ENCODE results near the gene CCL5. TPM values are rescaled to one million over a fixed set of nuclear protein-coding genes. Genes with fewer than 3 reads are reported as not detected.

The CCL5 gene
- total RNA-seq, 1 donor from 2014 or later: 1.7 TPM

GRCh38 chr17:35875072-35875799 is 4.9 kb downstream of the CCL5 start:
- DNase-seq (ENCODE audit: missing footprints): no peak

GRCh38 chr17:35872196-35872980 is 7.8 kb downstream of the CCL5 start:
- ATAC-seq (no peak), DNase-seq (ENCODE audit: missing footprints) (no peak)
- intact Hi-C loops (cut with DNase I): no loop called here

More at GRCh38 chr17:35875072-35875799, 4.9 kb downstream of the CCL5 start:
- no peak for ATAC-seq
- intact Hi-C loops (cut with DNase I): no loop called here

- DNase-seq (ENCODE audit: missing footprints): no peak
- intact Hi-C loops (cut with DNase I): no loop called here
- no peak for ATAC-seq
Observed at GRCh38 chr17:35870906-35871819, 9.0 kb downstream of the CCL5 start.

- intact Hi-C loops (cut with DNase I): no loop called here
- ATAC-seq: no peak
- DNase-seq (ENCODE audit: missing footprints): no peak
Observed at GRCh38 chr17:35868737-35869136, 11.4 kb downstream of the CCL5 start, which contains the start of gene HEATR9. Gene HEATR9 (minus strand): TSS chr17:35868891. CDS start chr17:35868742, 149 bp downstream.

- intact Hi-C loops (cut with DNase I): no loop called here
- ATAC-seq (no peak), DNase-seq (ENCODE audit: missing footprints) (no peak)
Observed at GRCh38 chr17:35867574-35867973, 12.6 kb downstream of the CCL5 start.

GRCh38 chr17:35866341-35866950 is 13.7 kb downstream of the CCL5 start:
- intact Hi-C loops (cut with DNase I): no loop called here
- ATAC-seq (no peak), DNase-seq (ENCODE audit: missing footprints) (no peak)

- intact Hi-C loops (cut with DNase I): no loop called here
- ATAC-seq (no peak), DNase-seq (ENCODE audit: missing footprints) (no peak)
Observed at GRCh38 chr17:35865412-35866340, 14.5 kb downstream of the CCL5 start.

GRCh38 chr17:35864853-35865252 is 15.3 kb downstream of the CCL5 start:
- DNase-seq (ENCODE audit: missing footprints) (no peak), ATAC-seq (no peak)
- intact Hi-C loops (cut with DNase I): no loop called here

- ATAC-seq: no peak
- intact Hi-C loops (cut with DNase I): no loop called here
Observed at GRCh38 chr17:35856603-35857002, 23.6 kb downstream of the CCL5 start.

GRCh38 chr17:35855965-35856364 is 24.2 kb downstream of the CCL5 start:
- ATAC-seq (no peak), DNase-seq (ENCODE audit: missing footprints) (no peak)
- intact Hi-C loops (cut with DNase I): no loop called here

More at GRCh38 chr17:35856603-35857002, 23.6 kb downstream of the CCL5 start:
- no peak for DNase-seq (ENCODE audit: missing footprints)

GRCh38 chr17:35849469-35850348 is 30.5 kb downstream of the CCL5 start:
- no peak for DNase-seq (ENCODE audit: missing footprints)
- no peak for ATAC-seq
- intact Hi-C loops (cut with DNase I): no loop called here

- no peak for ATAC-seq
- intact Hi-C loops (cut with DNase I): no loop called here
- DNase-seq (ENCODE audit: missing footprints): no peak
Observed at GRCh38 chr17:35847633-35848373, 32.4 kb downstream of the CCL5 start.

GRCh38 chr17:35847006-35847405 is 33.2 kb downstream of the CCL5 start:
- intact Hi-C loops (cut with DNase I): no loop called here
- no peak for ATAC-seq
- DNase-seq (ENCODE audit: missing footprints): no peak

GRCh38 chr17:35846055-35846809 is 33.9 kb downstream of the CCL5 start:
- intact Hi-C loops (cut with DNase I): no loop called here
- DNase-seq (ENCODE audit: missing footprints) (no peak), ATAC-seq (no peak)

- intact Hi-C loops (cut with DNase I): no loop called here
- DNase-seq (ENCODE audit: missing footprints): no peak
- ATAC-seq: no peak
Observed at GRCh38 chr17:35844547-35844946, 35.6 kb downstream of the CCL5 start.
